ENCODE data around the gene GALNT15.

DNA sequence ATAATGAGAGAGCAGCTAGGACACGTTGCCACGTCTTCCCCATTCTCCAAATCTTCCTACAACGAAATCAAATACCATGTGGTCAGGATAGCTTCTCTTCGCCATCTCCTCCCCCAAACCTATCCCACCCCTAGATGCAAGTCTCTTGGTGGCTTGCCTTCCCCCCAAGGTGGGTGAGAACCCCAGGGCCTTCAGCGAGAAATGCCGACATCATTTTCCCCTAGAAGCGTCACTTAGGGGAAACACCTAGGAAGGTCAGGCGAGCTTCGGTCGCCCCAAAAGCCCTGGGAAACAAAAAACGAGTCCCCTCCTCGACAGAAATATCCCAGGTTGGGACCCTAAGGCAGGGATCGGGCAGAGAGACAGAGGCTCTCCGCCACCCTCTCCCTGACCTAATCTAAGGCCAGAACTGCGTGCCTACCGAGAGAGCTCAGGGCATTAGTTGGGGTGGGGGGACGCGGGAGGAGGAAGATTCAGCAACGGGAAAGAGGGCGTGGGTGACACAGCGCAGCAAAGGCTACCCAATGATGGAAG, 89.8 kb downstream of the GALNT15 start:
- TF ChIP-seq, protein P1, sequence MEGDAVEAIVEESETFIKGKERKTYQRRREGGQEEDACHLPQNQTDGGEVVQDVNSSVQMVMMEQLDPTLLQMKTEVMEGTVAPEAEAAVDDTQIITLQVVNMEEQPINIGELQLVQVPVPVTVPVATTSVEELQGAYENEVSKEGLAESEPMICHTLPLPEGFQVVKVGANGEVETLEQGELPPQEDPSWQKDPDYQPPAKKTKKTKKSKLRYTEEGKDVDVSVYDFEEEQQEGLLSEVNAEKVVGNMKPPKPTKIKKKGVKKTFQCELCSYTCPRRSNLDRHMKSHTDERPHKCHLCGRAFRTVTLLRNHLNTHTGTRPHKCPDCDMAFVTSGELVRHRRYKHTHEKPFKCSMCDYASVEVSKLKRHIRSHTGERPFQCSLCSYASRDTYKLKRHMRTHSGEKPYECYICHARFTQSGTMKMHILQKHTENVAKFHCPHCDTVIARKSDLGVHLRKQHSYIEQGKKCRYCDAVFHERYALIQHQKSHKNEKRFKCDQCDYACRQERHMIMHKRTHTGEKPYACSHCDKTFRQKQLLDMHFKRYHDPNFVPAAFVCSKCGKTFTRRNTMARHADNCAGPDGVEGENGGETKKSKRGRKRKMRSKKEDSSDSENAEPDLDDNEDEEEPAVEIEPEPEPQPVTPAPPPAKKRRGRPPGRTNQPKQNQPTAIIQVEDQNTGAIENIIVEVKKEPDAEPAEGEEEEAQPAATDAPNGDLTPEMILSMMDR (IDR thresholded peaks at IDR 0.05) = no peak
- TF ChIP-seq EZH2 (IDR thresholded peaks at IDR 0.05; ENCODE audit: borderline replicate concordance, insufficient read depth, low read depth, low read length, poor library complexity, severe bottlenecking) = no peak

All from B cell (primary cell).